ENCODE results near the gene JAZF1.

GRCh38 chr7:28013441-28013840 is 167.2 kb downstream of the JAZF1 start:
- no peak for TF ChIP-seq CTCF (IDR thresholded peaks at IDR 0.05)
- no peak for TF ChIP-seq POLR2A (IDR thresholded peaks at IDR 0.05)
